ENCODE results near the gene HTR6.

Gene HTR6

DNA sequence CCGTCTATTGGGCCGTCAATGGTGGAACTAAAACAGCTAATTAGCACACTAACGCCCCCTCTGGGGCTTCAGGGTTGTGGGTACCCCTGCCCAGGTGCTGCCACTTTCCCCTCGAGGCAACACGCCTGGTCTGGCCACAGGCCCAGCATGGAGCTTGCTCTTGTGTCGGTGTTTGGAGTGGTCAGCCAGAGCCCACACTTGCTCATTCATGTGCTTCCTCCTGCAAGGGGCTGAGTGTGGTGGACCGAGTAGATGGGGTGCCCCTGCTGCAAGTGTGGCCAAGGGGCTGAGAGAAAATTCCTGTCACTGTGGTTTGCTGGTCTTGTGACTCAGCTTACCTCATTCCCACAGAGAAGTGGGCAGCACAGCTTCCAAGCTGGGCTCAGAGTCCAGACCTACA, 25.7 kb downstream of the HTR6 start:
- TF ChIP-seq, protein P1, sequence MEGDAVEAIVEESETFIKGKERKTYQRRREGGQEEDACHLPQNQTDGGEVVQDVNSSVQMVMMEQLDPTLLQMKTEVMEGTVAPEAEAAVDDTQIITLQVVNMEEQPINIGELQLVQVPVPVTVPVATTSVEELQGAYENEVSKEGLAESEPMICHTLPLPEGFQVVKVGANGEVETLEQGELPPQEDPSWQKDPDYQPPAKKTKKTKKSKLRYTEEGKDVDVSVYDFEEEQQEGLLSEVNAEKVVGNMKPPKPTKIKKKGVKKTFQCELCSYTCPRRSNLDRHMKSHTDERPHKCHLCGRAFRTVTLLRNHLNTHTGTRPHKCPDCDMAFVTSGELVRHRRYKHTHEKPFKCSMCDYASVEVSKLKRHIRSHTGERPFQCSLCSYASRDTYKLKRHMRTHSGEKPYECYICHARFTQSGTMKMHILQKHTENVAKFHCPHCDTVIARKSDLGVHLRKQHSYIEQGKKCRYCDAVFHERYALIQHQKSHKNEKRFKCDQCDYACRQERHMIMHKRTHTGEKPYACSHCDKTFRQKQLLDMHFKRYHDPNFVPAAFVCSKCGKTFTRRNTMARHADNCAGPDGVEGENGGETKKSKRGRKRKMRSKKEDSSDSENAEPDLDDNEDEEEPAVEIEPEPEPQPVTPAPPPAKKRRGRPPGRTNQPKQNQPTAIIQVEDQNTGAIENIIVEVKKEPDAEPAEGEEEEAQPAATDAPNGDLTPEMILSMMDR (conservative IDR thresholded peaks at IDR 0.05; ENCODE audit: control insufficient read depth, insufficient read depth, low read depth, low read length) = no peak
- no peak for DNase-seq (ENCODE audit: low read depth)
- H3K4me3 ChIP-seq (ENCODE audit: control insufficient read depth, low read depth, low read length) = no peak overlapping the region

DNA sequence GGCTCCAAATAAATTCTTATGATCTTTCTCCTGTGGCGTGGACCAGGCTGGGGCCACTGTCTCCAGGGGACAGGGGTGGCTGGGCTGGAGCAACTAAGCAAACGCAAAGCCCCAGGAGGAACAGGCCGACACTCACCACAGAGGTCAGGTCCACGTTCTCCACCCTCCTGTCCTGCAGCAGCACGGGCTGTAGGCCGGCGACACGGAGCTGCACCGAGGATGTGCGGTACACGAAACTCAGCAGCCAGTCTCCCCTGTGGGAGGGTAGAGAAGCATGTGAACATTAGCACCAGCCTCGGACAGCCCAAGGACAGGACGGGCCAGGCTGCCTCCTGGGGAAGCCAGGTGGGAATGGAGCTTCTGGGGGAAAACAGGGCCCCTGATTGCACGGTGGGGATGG, 29.6 kb downstream of the HTR6 start:
- TF ChIP-seq, protein P1 (conservative IDR thresholded peaks at IDR 0.05; ENCODE audit: control insufficient read depth, insufficient read depth, low read depth, low read length) = no peak
- H3K4me3 ChIP-seq (ENCODE audit: control insufficient read depth, low read depth, low read length) = no peak overlapping the region
- DNase-seq (ENCODE audit: low read depth) = no peak

DNA sequence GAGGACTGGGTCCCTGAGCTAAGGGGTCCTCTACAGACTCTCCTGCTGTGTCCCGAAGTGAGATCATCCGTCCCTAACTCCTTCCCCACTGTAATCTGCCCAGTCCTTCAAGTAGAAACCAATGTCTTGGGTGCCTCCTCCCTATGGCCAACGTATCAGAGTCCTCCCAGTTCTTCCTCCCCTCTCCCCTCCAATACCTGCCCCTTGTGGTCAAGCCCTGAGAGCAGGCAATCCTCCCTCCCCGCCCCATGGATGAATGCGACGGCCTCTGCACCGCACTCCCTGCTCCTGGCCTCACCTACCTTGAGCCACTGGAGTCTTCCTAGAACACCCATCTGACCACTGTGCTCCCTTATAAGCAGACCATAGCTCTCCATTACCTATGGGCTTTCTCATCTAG, 31.1 kb downstream of the HTR6 start:
- no peak for DNase-seq (ENCODE audit: low read depth)
- H3K4me3 ChIP-seq (ENCODE audit: control insufficient read depth, low read depth, low read length) = no peak overlapping the region
- TF ChIP-seq, protein P1 (conservative IDR thresholded peaks at IDR 0.05; ENCODE audit: control insufficient read depth, insufficient read depth, low read depth, low read length) = no peak

DNA sequence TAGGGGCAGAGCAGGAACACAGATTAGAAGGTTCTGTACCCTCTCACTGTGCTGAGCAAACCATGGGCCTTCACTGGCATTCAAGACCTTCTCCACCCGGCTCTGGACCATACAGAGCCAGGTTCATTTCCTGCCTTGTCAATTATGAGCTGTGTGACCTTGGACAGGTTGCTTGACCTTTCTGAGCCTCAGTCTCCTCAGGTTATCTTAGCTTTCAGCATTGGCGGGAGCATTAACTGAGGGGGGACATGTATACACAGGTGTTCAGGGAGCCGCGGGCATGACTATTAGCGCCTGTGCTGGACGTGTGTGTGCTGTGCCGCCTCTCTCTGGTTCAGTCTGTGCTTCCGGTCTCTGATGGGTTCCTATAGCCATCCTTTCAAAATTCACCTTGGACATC, 32.1 kb downstream of the HTR6 start:
- TF ChIP-seq, protein P1 (conservative IDR thresholded peaks at IDR 0.05; ENCODE audit: control insufficient read depth, insufficient read depth, low read depth, low read length) = no peak
- no peak for DNase-seq (ENCODE audit: low read depth)

DNA sequence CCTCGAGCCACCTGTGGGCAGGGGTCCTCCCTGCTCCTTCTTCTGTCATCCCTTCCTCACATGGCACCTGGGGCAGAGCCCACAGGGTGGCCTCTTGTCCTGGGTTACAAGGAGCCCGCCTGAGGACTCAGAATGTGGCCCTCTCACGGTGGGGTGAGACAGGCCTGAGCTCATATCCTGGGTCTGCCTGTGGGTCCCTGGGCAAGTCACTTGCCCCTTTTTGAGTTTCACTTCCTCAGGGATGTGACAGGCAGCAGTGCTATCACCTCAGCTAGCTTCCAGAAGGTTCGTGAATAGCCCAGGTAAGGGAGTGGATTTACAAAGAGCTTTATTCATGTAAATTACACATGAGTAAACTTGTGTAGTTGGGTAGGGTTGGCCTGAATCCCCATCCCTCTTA, 33.5 kb downstream of the HTR6 start:
- H3K4me3 ChIP-seq (ENCODE audit: control insufficient read depth, low read depth, low read length) = no peak overlapping the region
- TF ChIP-seq, protein P1 (conservative IDR thresholded peaks at IDR 0.05; ENCODE audit: control insufficient read depth, insufficient read depth, low read depth, low read length) = no peak
- DNase-seq (ENCODE audit: low read depth) = no peak

More for the DNA sequence above, 32.1 kb downstream of the HTR6 start:
- H3K4me3 ChIP-seq (ENCODE audit: control insufficient read depth, low read depth, low read length) = no peak overlapping the region

DNA sequence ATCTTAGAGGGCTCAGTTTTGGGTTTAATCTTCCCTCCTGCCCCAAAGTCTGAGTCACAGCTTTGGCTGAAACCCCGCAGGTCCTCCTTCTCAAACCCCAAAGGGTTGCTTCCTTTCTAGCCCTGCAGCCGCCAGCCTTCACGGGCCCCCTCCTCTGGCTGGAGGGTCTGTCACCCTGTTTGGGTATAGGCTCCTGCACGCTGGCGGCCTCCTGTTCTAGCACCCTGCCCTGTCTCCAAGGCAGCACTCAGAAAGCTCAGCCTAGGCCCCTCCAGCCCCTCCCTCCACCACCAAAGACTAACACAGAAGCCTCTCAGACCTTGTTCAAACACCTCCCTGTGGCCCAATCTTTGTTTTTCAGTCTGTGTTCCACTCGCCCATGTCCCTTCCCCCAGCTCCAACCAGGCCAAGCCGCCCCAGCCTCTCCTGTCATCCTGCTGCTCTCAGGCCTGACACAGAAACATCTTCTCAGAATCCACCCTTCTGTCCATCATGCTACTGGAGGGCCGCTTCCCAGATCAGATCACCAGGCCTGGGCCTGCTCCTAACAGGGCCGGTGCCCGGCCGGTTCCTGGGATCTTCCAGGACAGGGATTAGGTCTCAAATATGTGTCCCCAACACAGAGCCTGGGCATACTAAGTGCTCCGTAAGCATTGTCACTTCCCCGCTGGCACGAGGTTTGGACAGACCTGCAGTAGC, 35.6 kb downstream of the HTR6 start:
- TF ChIP-seq, protein P1 (conservative IDR thresholded peaks at IDR 0.05; ENCODE audit: control insufficient read depth, insufficient read depth, low read depth, low read length) = no peak
- no peak for DNase-seq (ENCODE audit: low read depth)
- no peak overlapping the region for H3K4me3 ChIP-seq (ENCODE audit: control insufficient read depth, low read depth, low read length)

DNA sequence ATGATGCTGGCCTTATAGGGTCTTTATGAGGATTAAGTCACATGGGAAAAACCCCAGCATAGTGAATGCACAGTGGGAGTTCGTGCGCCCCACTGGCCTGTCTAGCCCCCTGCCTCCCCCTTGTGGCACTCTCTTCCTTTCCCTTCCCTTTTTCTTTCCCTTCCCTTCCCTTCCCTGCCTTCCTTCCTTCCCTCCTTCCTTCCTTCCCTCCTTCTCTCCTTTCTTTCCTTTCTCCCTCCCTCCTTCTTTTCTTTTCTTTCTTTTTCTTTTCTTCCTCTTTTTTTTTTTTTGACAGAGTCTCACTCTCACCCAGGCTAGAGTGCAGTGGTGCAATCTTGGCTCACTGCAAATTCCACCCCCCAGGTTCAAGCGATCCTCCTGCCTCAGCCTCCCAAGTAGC, 38.6 kb downstream of the HTR6 start:
- no peak overlapping the region for H3K4me3 ChIP-seq (ENCODE audit: control insufficient read depth, low read depth, low read length)
- TF ChIP-seq, protein P1 (conservative IDR thresholded peaks at IDR 0.05; ENCODE audit: control insufficient read depth, insufficient read depth, low read depth, low read length) = no peak
- DNase-seq (ENCODE audit: low read depth) = no peak
